CD4-positive, alpha-beta memory T cell (primary cell): ENCODE data around the gene TMC8. TPM values are rescaled to one million over a fixed set of nuclear protein-coding genes. Genes with fewer than 3 reads are reported as not detected.

Experiments
- polyA plus RNA-seq, 2 donors: library from polyadenylated mRNA; unstranded; fragments of 300-500 nt; fragmentation: Illumina TruSeq; gene quantifications; one replicate each; pipeline ENCODE4 v1.2.3, GENCODE V29; 2021
- total RNA-seq, 2 experiments: library from RNA; stranded (reverse); gene quantifications; one replicate each; pipeline ENCODE4 v1.2.3, GENCODE V29; 2021

TMC8 gene
- total and polyA plus RNA-seq, 4 experiments from 2014 or later, result 77.7 to 430 (median 298) TPM

Other genes starting within 250 kb of the TMC8 start
- 100 to 1,000 TPM; 105 to 112 TPM for gene TNRC6C, start 172.1 kb upstream of the TMC8 start, total RNA-seq
- 1 to 10 TPM; 1.3 to 9.4 TPM for gene TNRC6C, start 172.1 kb upstream of the TMC8 start, polyA plus RNA-seq
- gene TMC6, start 2.0 kb upstream of the TMC8 start, total RNA-seq, result 100 to 1,000 TPM; 697 to 702 TPM
- gene TMC6, start 2.0 kb upstream of the TMC8 start, polyA plus RNA-seq, result 100 to 1,000 TPM; 258 to 300 TPM
- not detected for gene C17orf99, start 15.6 kb downstream of the TMC8 start, total RNA-seq
- gene C17orf99, start 15.6 kb downstream of the TMC8 start, polyA plus RNA-seq, result not detected
- gene SYNGR2, start 37.8 kb downstream of the TMC8 start, total RNA-seq, result 10 to 100 TPM; 60.3 to 61.6 TPM
- gene SYNGR2, start 37.8 kb downstream of the TMC8 start, polyA plus RNA-seq, result 100 to 1,000 TPM; 144 to 234 TPM
- under 1 TPM in 1 of 2 experiments, not detected in 1; 0.55 TPM for gene TK1, start 56.3 kb downstream of the TMC8 start, total RNA-seq
- gene TK1, start 56.3 kb downstream of the TMC8 start, polyA plus RNA-seq, result 1 to 10 TPM in 1 of 2 donors, under 1 TPM in 1; 0.88 to 1.4 TPM
- gene AFMID, start 56.6 kb downstream of the TMC8 start, total RNA-seq, result 1 to 10 TPM; 3.6 to 3.8 TPM
- gene AFMID, start 56.6 kb downstream of the TMC8 start, polyA plus RNA-seq, result 1 to 10 TPM in 1 of 2 donors, not detected in 1; 2.2 TPM
- gene BIRC5, start 83.5 kb downstream of the TMC8 start, total RNA-seq, result under 1 TPM in 1 of 2 experiments, not detected in 1; 0.32 TPM
- under 1 TPM in 1 of 2 donors, not detected in 1; 0.18 TPM for gene BIRC5, start 83.5 kb downstream of the TMC8 start, polyA plus RNA-seq
- gene TMEM235, start 100.9 kb downstream of the TMC8 start, total RNA-seq, result not detected
- not detected for gene TMEM235, start 100.9 kb downstream of the TMC8 start, polyA plus RNA-seq
- gene SOCS3, start 229.3 kb downstream of the TMC8 start, total RNA-seq, result 1 to 10 TPM; 7.5 to 8.4 TPM
- gene SOCS3, start 229.3 kb downstream of the TMC8 start, polyA plus RNA-seq, result 100 to 1,000 TPM in 1 of 2 donors, 10 to 100 TPM in 1; 60.8 to 220 TPM
- gene PGS1, start 247.9 kb downstream of the TMC8 start, total RNA-seq, result 10 to 100 TPM; 84.4 to 84.8 TPM
- gene PGS1, start 247.9 kb downstream of the TMC8 start, polyA plus RNA-seq, result 10 to 100 TPM; 33.9 to 36.6 TPM